DND-41 (cell line): ENCODE data around the gene CREBBP.

ENCODE experiments used
- ATAC-seq: fragments of 200-7000 bp; cut with Tn5 transposase; 3 replicates; pipeline ENCODE4 v1.9.1; 2021; ENCODE audit warnings: low read depth; ENCODE audit not compliant: insufficient read depth
- DNase-seq: peaks from one replicate; pipeline ENCODE4 v3.0.0-alpha.2; 2020
- H2AFZ ChIP-seq: 2 replicates; pipeline ENCODE4 v1.6.0; 2012; ENCODE audit warnings: low read depth, low read length
- H3K27ac ChIP-seq: 2 replicates; pipeline ENCODE4 v1.5.1; 2012; ENCODE audit warnings: low read length, inconsistent platforms
- H3K27me3 ChIP-seq: fragments of 200-600 bp; sonication (generic); 2 replicates; pipeline ENCODE4 v1.6.0; 2012; ENCODE audit warnings: low read length, mild to moderate bottlenecking, inconsistent platforms; ENCODE audit not compliant: insufficient read depth, poor library complexity
- H3K36me3 ChIP-seq: 2 replicates; pipeline ENCODE4 v1.5.1; 2012; ENCODE audit warnings: low read length, inconsistent platforms; ENCODE audit not compliant: insufficient read depth
- H3K4me1 ChIP-seq: 2 replicates; pipeline ENCODE4 v1.5.1; 2012; ENCODE audit warnings: mild to moderate bottlenecking, low read length; ENCODE audit not compliant: insufficient read depth
- H3K4me2 ChIP-seq: 2 replicates; pipeline ENCODE4 v1.6.0; 2012; ENCODE audit warnings: mild to moderate bottlenecking, moderate library complexity, low read length, inconsistent platforms; ENCODE audit not compliant: insufficient read depth
- H3K4me3 ChIP-seq, 2 experiments: fragments of 200-600 bp in 1 of 2; shearing (Covaris generic) in 1 of 2; 2 replicates each; pipeline ENCODE4 v1.5.1; 2012 to 2016; ENCODE audit warnings: inconsistent platforms in 2 of 2, low read length in 2 of 2, mild to moderate bottlenecking in 2 of 2, low read depth in 1 of 2, moderate library complexity in 1 of 2
- H3K79me2 ChIP-seq: 2 replicates; pipeline ENCODE4 v1.6.0; 2012; ENCODE audit warnings: low read length, inconsistent platforms; ENCODE audit not compliant: insufficient read depth
- H3K9ac ChIP-seq: 2 replicates; pipeline ENCODE4 v1.6.0; 2012; ENCODE audit warnings: low read depth, mild to moderate bottlenecking, inconsistent platforms, low read length, moderate library complexity
- H3K9me3 ChIP-seq: 2 replicates; pipeline ENCODE4 v1.5.1; 2012; ENCODE audit warnings: low read length, moderate library complexity, mild to moderate bottlenecking, inconsistent platforms; ENCODE audit not compliant: insufficient read depth, severe bottlenecking
- H4K20me1 ChIP-seq: 2 replicates; pipeline ENCODE4 v1.6.0; 2012; ENCODE audit warnings: low read length; ENCODE audit not compliant: insufficient read depth
- CTCF ChIP-seq: IDR thresholded peaks from 2 replicates; pipeline ENCODE4 v1.5.1; 2012; ENCODE audit warnings: borderline replicate concordance, low read length, moderate library complexity, mild to moderate bottlenecking; ENCODE audit not compliant: poor library complexity, severe bottlenecking; ENCODE audit errors: extremely low read depth
- EZH2 ChIP-seq: IDR thresholded peaks from 3 replicates; pipeline ENCODE4 v1.6.1; 2012; ENCODE audit warnings: borderline replicate concordance, low read depth, mild to moderate bottlenecking, moderate library complexity, low read length, inconsistent platforms; ENCODE audit not compliant: severe bottlenecking

The CREBBP gene

GRCh38 chr16:3756113-3756512 is 124.4 kb downstream of the CREBBP start:
- no peak for DNase-seq
- Histone ChIP-seq H2AFZ (no peak overlapping the region), H3K4me2 (no peak overlapping the region), H3K27ac (no peak overlapping the region), H3K79me2 (no peaks in the 10 kb centered on the region), H3K9ac (no peak overlapping the region), H3K36me3 (peaks cover 88% of the 10 kb centered on the region), H4K20me1 (peaks cover 23% of the 10 kb centered on the region), H3K27me3 (no peaks in the 10 kb centered on the region), H3K9me3 (no peaks in the 10 kb centered on the region), H3K4me3 (no peak overlapping the region), H3K4me1 (no peaks in the 10 kb centered on the region)
- TF ChIP-seq CTCF (no peak), EZH2 (no peak)
- no peak for ATAC-seq

GRCh38 chr16:3755249-3755648 is 125.3 kb downstream of the CREBBP start:
- H3K4me1 ChIP-seq: no peaks in the 10 kb centered on the region
- no peak overlapping the region for H2AFZ ChIP-seq
- H3K36me3 ChIP-seq: peaks cover 91% of the 10 kb centered on the region
- no peaks in the 10 kb centered on the region for H3K27me3 ChIP-seq
- no peak overlapping the region for H3K9ac ChIP-seq
- H3K27ac ChIP-seq: no peak overlapping the region
- DNase-seq (no peak), ATAC-seq (no peak)
- H4K20me1 ChIP-seq: peaks cover 20% of the 10 kb centered on the region
- no peak for TF ChIP-seq EZH2
- TF ChIP-seq CTCF: no peak
- H3K4me2 ChIP-seq: no peak overlapping the region
- no peak overlapping the region for H3K4me3 ChIP-seq
- no peaks in the 10 kb centered on the region for H3K79me2 ChIP-seq
- H3K9me3 ChIP-seq: no peaks in the 10 kb centered on the region

DNA sequence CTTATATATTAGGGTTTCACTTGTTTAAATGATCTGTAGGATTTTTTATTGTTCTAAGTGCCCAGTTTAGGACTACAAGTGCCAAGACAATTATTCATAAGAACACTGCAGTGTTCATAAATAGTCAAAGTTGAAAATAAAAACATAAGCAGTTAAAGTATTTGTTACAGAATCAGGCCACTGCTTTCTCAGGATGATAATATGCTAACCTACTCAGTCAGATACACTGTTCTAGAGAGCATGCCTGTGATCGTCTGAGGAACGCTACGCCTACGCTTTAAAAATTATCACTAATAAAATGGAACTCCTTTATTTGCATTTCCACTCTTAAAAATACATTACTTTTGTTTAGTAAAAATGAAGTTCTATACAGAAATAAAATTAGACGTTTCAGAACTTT is 125.7 kb downstream of the CREBBP start:
- no peaks in the 10 kb centered on the region for H3K9me3 ChIP-seq
- peaks cover 20% of the 10 kb centered on the region for H4K20me1 ChIP-seq
- TF ChIP-seq CTCF (no peak), EZH2 (no peak)
- peaks cover 92% of the 10 kb centered on the region for H3K36me3 ChIP-seq
- ATAC-seq: no peak
- no peak overlapping the region for H3K27ac ChIP-seq
- no peak overlapping the region for H3K9ac ChIP-seq
- H3K4me3 ChIP-seq: no peak overlapping the region
- no peaks in the 10 kb centered on the region for H3K4me1 ChIP-seq
- no peak overlapping the region for H2AFZ ChIP-seq
- H3K4me2 ChIP-seq: no peak overlapping the region
- no peaks in the 10 kb centered on the region for H3K79me2 ChIP-seq
- no peaks in the 10 kb centered on the region for H3K27me3 ChIP-seq
- DNase-seq: no peak
